ENCODE measurements around the gene RORB. TPM values are rescaled to one million over a fixed set of nuclear protein-coding genes. Genes with fewer than 3 reads are reported as not detected.
"Not testable (repeated sequence)": the region's sequence is repeated elsewhere in the genome, so short reads cannot be mapped to it uniquely, and the experiment has no call there.

The RORB gene
- total RNA-seq, 2 experiments from 2014 or later, result not detected

DNA sequence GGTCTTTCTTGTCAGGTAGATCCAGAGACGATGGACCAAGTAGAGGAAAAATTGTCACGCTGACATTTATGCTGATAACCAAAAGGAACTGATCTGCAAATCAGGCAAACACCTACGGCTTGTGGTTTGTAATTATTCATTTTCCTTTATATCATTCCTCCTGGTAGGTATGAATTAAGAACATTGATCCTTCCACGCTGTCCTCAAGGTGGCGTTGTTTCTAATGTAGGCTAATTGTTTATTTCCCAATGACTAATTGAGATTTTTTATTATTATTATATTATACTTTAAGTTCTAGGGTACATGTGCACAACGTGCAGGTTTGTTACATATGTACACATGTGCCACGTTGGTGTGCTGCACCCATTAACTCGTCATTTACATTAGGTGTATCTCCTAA, 33.3 kb downstream of the RORB start:
- H3K27ac ChIP-seq (ENCODE audit: low read depth, low read length, poor library complexity, severe bottlenecking); H3K36me3 ChIP-seq (ENCODE audit: insufficient read depth, low read length); H3K9me2 ChIP-seq (ENCODE audit: insufficient read depth, low read length); H3K4me1 ChIP-seq (ENCODE audit: insufficient read depth, low read length, poor library complexity, severe bottlenecking); H3K9me3 ChIP-seq (ENCODE audit: low read length); H2AFZ ChIP-seq (ENCODE audit: low read length); POLR2A ChIA-PET; H3K4me2 ChIP-seq (ENCODE audit: low read length); H4K20me1 ChIP-seq (ENCODE audit: insufficient read depth, low read length); BruUV-seq (replicated peaks); H3K79me2 ChIP-seq (ENCODE audit: insufficient read depth, low read depth, low read length); CTCF ChIA-PET (ENCODE audit: unreplicated experiment); H3K4me3 ChIP-seq (ENCODE audit: low read depth, low read length, poor library complexity, severe bottlenecking); intact Hi-C loops (cut with micrococcal nuclease; ENCODE audit: unreplicated experiment): not testable (repeated sequence)
- peak; percentile 1 for DNase-seq (ENCODE audit: low spot score)
- TF ChIP-seq, protein P1, sequence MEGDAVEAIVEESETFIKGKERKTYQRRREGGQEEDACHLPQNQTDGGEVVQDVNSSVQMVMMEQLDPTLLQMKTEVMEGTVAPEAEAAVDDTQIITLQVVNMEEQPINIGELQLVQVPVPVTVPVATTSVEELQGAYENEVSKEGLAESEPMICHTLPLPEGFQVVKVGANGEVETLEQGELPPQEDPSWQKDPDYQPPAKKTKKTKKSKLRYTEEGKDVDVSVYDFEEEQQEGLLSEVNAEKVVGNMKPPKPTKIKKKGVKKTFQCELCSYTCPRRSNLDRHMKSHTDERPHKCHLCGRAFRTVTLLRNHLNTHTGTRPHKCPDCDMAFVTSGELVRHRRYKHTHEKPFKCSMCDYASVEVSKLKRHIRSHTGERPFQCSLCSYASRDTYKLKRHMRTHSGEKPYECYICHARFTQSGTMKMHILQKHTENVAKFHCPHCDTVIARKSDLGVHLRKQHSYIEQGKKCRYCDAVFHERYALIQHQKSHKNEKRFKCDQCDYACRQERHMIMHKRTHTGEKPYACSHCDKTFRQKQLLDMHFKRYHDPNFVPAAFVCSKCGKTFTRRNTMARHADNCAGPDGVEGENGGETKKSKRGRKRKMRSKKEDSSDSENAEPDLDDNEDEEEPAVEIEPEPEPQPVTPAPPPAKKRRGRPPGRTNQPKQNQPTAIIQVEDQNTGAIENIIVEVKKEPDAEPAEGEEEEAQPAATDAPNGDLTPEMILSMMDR (conservative IDR thresholded peaks at IDR 0.05; ENCODE audit: low read length), result peak; percentile 58

DNA sequence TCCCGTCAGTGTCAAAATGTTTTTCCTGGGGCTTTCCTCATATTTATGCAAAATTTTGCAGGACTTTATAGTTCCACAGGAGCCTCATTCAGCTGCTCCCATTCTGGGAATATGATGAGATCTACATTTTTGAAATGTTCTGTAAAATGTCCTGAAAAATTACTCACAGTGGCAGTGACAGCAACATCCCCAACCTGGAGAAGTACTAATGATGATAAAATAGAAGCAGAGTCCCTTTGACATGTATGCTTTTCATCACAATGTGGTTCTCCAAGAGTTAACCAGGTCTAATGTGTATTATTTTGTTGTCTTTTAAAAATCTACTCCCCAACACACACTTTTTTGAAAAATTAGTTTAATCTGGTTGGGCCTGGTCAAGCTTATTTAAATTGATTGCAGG, 36.1 kb downstream of the RORB start:
- no peak overlapping the region for H2AFZ ChIP-seq (ENCODE audit: low read length)

DNA sequence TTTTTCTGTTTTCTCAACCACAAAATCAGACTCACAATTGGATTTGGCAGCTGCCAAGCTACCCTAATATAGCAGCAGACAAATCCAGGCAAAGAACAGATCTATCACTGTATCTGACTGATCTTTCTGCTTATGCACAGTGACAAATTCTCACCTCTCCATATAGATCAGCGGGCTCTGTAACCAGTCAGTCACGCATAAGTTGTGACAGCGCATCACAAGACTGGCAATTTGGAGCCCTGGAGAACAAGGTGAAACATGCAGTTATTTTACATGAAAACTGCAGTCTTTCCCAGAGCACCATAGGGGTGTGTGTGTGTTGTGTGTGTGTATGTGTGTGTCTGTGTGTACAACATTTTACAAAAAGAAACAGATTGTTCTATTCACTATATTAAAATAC, 37.7 kb downstream of the RORB start:
- no peaks in the 10 kb centered on the region for H3K4me1 ChIP-seq (ENCODE audit: insufficient read depth, low read length, poor library complexity, severe bottlenecking)
- no peak overlapping the region for H3K4me3 ChIP-seq (ENCODE audit: low read depth, low read length, poor library complexity, severe bottlenecking)
- TF ChIP-seq, protein P1 (conservative IDR thresholded peaks at IDR 0.05; ENCODE audit: low read length), result no peak
- TF ChIP-seq EZH2phosphoT487 (IDR thresholded peaks at IDR 0.05; ENCODE audit: borderline replicate concordance, low read depth, low read length), result no peak
- H2AFZ ChIP-seq (ENCODE audit: low read length), result no peak overlapping the region
- no peak for DNase-seq (ENCODE audit: low spot score)
- intact Hi-C loops (cut with micrococcal nuclease; ENCODE audit: unreplicated experiment), result no loop called here
- BruUV-seq (replicated peaks), result no TSS peak
- H3K27ac ChIP-seq (ENCODE audit: low read depth, low read length, poor library complexity, severe bottlenecking), result no peak overlapping the region
- no peak overlapping the region for H3K4me2 ChIP-seq (ENCODE audit: low read length)
- CTCF ChIA-PET (ENCODE audit: unreplicated experiment), result no interaction called here
- H3K79me2 ChIP-seq (ENCODE audit: insufficient read depth, low read depth, low read length), result no peaks in the 10 kb centered on the region
- POLR2A ChIA-PET, result no interaction called here
- H4K20me1 ChIP-seq (ENCODE audit: insufficient read depth, low read length), result no peaks in the 10 kb centered on the region
- no peaks in the 10 kb centered on the region for H3K9me2 ChIP-seq (ENCODE audit: insufficient read depth, low read length)
- H3K9me3 ChIP-seq (ENCODE audit: low read length), result no peaks in the 10 kb centered on the region
- H3K36me3 ChIP-seq (ENCODE audit: insufficient read depth, low read length), result no peaks in the 10 kb centered on the region

More for the DNA sequence above, 36.1 kb downstream of the RORB start:
- DNase-seq (ENCODE audit: low spot score), result no peak
- H3K9me2 ChIP-seq (ENCODE audit: insufficient read depth, low read length), result no peaks in the 10 kb centered on the region
- H4K20me1 ChIP-seq (ENCODE audit: insufficient read depth, low read length), result no peaks in the 10 kb centered on the region
- BruUV-seq (replicated peaks), result no TSS peak
- TF ChIP-seq EZH2phosphoT487 (IDR thresholded peaks at IDR 0.05; ENCODE audit: borderline replicate concordance, low read depth, low read length), result no peak
- TF ChIP-seq, protein P1 (conservative IDR thresholded peaks at IDR 0.05; ENCODE audit: low read length), result no peak
- no peak overlapping the region for H3K27ac ChIP-seq (ENCODE audit: low read depth, low read length, poor library complexity, severe bottlenecking)
- H3K79me2 ChIP-seq (ENCODE audit: insufficient read depth, low read depth, low read length), result no peaks in the 10 kb centered on the region
- no peaks in the 10 kb centered on the region for H3K4me1 ChIP-seq (ENCODE audit: insufficient read depth, low read length, poor library complexity, severe bottlenecking)
- no peaks in the 10 kb centered on the region for H3K36me3 ChIP-seq (ENCODE audit: insufficient read depth, low read length)
- ChIA-PET POLR2A (no interaction called here), CTCF (ENCODE audit: unreplicated experiment) (no interaction called here)
- intact Hi-C loops (cut with micrococcal nuclease; ENCODE audit: unreplicated experiment), result no loop called here
- H3K4me3 ChIP-seq (ENCODE audit: low read depth, low read length, poor library complexity, severe bottlenecking), result no peak overlapping the region
- H3K4me2 ChIP-seq (ENCODE audit: low read length), result no peak overlapping the region
- H3K9me3 ChIP-seq (ENCODE audit: low read length), result no peaks in the 10 kb centered on the region
